ENCODE results near the gene USE1.

DNA sequence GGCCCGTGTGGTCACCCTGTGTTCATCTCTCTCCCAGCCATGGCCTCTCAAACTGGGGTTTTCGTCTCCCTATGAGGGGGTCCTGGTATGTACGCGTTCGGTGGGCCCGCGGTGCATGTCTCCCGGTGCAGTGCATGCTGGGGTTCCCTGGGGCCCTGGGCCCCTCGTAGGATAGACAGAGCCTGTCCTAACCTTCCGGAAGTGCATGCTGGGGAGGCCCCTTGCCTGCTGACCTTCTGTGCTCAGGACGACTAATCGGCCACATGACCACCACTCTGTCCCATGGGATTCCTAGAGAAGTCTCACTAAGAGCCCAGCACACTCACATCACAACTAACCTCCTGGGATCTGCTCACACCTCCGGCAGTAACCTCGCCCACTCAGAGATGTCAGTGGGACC, 4.9 kb upstream of the USE1 start:
- TF ChIP-seq, protein P1, sequence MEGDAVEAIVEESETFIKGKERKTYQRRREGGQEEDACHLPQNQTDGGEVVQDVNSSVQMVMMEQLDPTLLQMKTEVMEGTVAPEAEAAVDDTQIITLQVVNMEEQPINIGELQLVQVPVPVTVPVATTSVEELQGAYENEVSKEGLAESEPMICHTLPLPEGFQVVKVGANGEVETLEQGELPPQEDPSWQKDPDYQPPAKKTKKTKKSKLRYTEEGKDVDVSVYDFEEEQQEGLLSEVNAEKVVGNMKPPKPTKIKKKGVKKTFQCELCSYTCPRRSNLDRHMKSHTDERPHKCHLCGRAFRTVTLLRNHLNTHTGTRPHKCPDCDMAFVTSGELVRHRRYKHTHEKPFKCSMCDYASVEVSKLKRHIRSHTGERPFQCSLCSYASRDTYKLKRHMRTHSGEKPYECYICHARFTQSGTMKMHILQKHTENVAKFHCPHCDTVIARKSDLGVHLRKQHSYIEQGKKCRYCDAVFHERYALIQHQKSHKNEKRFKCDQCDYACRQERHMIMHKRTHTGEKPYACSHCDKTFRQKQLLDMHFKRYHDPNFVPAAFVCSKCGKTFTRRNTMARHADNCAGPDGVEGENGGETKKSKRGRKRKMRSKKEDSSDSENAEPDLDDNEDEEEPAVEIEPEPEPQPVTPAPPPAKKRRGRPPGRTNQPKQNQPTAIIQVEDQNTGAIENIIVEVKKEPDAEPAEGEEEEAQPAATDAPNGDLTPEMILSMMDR (IDR thresholded peaks at IDR 0.05) = no peak
- TF ChIP-seq POLR2A (IDR thresholded peaks at IDR 0.05) = no peak
- TF ChIP-seq POLR2AphosphoS5 (IDR thresholded peaks at IDR 0.05) = no peak
- TF ChIP-seq EP300 (IDR thresholded peaks at IDR 0.05) = no peak
